ENCODE data around the gene HID1. TPM values are rescaled to one million over a fixed set of nuclear protein-coding genes. Genes with fewer than 3 reads are reported as not detected.

Gene HID1
- total and polyA plus RNA-seq, 8 donors: 36.5 to 304 (median 82.2) TPM

- no peaks in the 10 kb centered on the region for H3K27me3 ChIP-seq
- H3K4me3 ChIP-seq: no peak overlapping the region
- WGBS, 5 donors: 58 to 75% (median 73%) methylated on average over 13 to 14 of the region's 14 CpGs
- peaks cover 24 to 85% (median 73%) of the 10 kb centered on the region in 4 donors for H3K36me3 ChIP-seq
- H3K9me3 ChIP-seq: no peaks in the 10 kb centered on the region
- intact Hi-C loops (cut with DNase I; ENCODE audit: low total_unique reads): no loop called here
- TF ChIP-seq POLR2A (IDR thresholded peaks at IDR 0.05) (no peak), POLR2AphosphoS5 (IDR thresholded peaks at IDR 0.05) (no peak), EP300 (IDR thresholded peaks at IDR 0.05) (no peak)
- TF ChIP-seq, protein P1, sequence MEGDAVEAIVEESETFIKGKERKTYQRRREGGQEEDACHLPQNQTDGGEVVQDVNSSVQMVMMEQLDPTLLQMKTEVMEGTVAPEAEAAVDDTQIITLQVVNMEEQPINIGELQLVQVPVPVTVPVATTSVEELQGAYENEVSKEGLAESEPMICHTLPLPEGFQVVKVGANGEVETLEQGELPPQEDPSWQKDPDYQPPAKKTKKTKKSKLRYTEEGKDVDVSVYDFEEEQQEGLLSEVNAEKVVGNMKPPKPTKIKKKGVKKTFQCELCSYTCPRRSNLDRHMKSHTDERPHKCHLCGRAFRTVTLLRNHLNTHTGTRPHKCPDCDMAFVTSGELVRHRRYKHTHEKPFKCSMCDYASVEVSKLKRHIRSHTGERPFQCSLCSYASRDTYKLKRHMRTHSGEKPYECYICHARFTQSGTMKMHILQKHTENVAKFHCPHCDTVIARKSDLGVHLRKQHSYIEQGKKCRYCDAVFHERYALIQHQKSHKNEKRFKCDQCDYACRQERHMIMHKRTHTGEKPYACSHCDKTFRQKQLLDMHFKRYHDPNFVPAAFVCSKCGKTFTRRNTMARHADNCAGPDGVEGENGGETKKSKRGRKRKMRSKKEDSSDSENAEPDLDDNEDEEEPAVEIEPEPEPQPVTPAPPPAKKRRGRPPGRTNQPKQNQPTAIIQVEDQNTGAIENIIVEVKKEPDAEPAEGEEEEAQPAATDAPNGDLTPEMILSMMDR (IDR thresholded peaks at IDR 0.05): no peak
- H3K4me1 ChIP-seq: peaks cover 8 to 36% (median 20%) of the 10 kb centered on the region in 4 donors
- no peak for DNase-seq
- no peak overlapping the region for H3K27ac ChIP-seq
Observed at GRCh38 chr17:74959826-74960515, 12.6 kb downstream of the HID1 start.

GRCh38 chr17:74957935-74958740 is 14.4 kb downstream of the HID1 start:
- 44 to 51% (median 48%) methylated on average over 24 to 33 of the region's 33 CpGs for WGBS, 5 donors
- Histone ChIP-seq H3K9me3 (no peaks in the 10 kb centered on the region), H3K4me1 (peaks cover 5 to 30% (median 13%) of the 10 kb centered on the region in 4 donors), H3K4me3 (no peak overlapping the region), H3K27ac (no peak overlapping the region), H3K27me3 (no peaks in the 10 kb centered on the region), H3K36me3 (peaks cover 35 to 92% (median 80%) of the 10 kb centered on the region in 4 donors)
- TF ChIP-seq EP300 (IDR thresholded peaks at IDR 0.05) (no peak), POLR2AphosphoS5 (IDR thresholded peaks at IDR 0.05) (no peak), POLR2A (IDR thresholded peaks at IDR 0.05) (no peak)
- TF ChIP-seq, protein P1 (IDR thresholded peaks at IDR 0.05): peak in 6 of 7 experiments; percentile 12 to 97 (median 88)
- intact Hi-C loops (cut with DNase I; ENCODE audit: low total_unique reads): no loop called here
- peak; percentile 81 to 86 for DNase-seq

- H3K36me3 ChIP-seq: peaks cover 43 to 95% (median 84%) of the 10 kb centered on the region in 4 donors
- H3K27me3 ChIP-seq: peaks cover 0 to 18% (median 0%) of the 10 kb centered on the region in 3 donors
- DNase-seq: no peak
- peaks cover 0 to 14% (median 4%) of the 10 kb centered on the region in 4 donors for H3K4me1 ChIP-seq
- H3K27ac ChIP-seq: no peak overlapping the region
- no peak for TF ChIP-seq POLR2A (IDR thresholded peaks at IDR 0.05)
- no peak for TF ChIP-seq POLR2AphosphoS5 (IDR thresholded peaks at IDR 0.05)
- TF ChIP-seq, protein P1 (IDR thresholded peaks at IDR 0.05): no peak
- no peak for TF ChIP-seq EP300 (IDR thresholded peaks at IDR 0.05)
- H3K4me3 ChIP-seq: no peak overlapping the region
- no peaks in the 10 kb centered on the region for H3K9me3 ChIP-seq
- WGBS, 5 donors: 78 to 86% (median 80%) methylated on average over 3 to 4 of the region's 4 CpGs
- intact Hi-C loops (cut with DNase I; ENCODE audit: low total_unique reads): no loop called here
Observed at GRCh38 chr17:74956093-74956492, 16.5 kb downstream of the HID1 start.

DNA sequence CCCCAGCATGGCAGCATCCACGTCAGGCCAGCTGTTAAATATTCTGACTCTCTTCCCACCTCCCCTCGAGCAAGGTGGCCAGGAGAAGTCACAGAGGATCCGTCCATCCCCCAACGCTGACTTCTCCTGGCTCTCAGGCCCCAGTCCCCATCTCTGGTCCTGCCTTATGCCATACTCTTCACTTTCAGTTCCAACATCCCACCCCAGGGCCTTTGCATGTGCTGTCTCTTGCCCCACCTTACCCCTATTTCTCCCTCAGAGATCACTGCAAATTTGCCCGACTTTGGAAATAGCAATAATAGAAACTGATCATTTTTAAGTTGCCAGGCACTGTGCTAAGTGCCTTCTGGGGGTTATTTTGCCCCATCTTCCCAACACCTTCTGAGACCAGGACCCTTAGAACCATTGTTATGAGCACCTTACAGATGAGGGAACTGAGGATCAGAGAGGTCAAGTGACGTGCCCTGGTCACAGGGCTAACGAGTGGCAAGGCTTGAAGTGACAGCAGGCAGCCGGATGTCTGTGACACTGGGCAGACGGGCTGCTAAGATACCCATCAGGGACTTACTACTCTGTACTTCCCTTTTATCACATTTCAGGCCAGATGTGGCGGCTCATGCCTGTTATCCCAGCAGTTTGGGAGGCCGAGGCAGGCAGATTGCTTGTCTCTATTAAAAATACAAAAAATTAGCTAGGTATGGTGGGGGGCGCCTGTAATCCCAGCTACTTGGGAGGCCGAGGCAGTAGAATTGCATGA is 17.7 kb downstream of the HID1 start:
- Histone ChIP-seq H3K36me3 (peaks cover 37 to 88% (median 80%) of the 10 kb centered on the region in 4 donors), H3K4me3 (no peak overlapping the region), H3K9me3 (no peaks in the 10 kb centered on the region), H3K4me1 (peaks cover 0 to 6% (median 2%) of the 10 kb centered on the region in 4 donors), H3K27me3 (peaks cover 0 to 27% (median 0%) of the 10 kb centered on the region in 3 donors), H3K27ac (no peak overlapping the region)
- intact Hi-C loops (cut with DNase I; ENCODE audit: low total_unique reads): no loop called here
- TF ChIP-seq POLR2A (IDR thresholded peaks at IDR 0.05) (no peak), EP300 (IDR thresholded peaks at IDR 0.05) (no peak), POLR2AphosphoS5 (IDR thresholded peaks at IDR 0.05) (no peak)
- TF ChIP-seq, protein P1 (IDR thresholded peaks at IDR 0.05): no peak
- WGBS, 5 donors: 70 to 79% (median 75%) methylated on average over 13 of the region's 13 CpGs
- no peak for DNase-seq
